ENCODE measurements around the gene FAM81B.

- no peak for TF ChIP-seq CTCF (IDR thresholded peaks at IDR 0.05; ENCODE audit: extremely low read depth in 1 of 2, insufficient read depth in 1 of 2, low read depth in 1 of 2, low read length in 2 of 2)
- no peak for TF ChIP-seq POLR2AphosphoS5 (IDR thresholded peaks at IDR 0.05; ENCODE audit: insufficient read depth, low read depth, low read length)
- TF ChIP-seq EZH2 (IDR thresholded peaks at IDR 0.05; ENCODE audit: borderline replicate concordance, low read depth, low read length, severe bottlenecking), result no peak
- no peak for TF ChIP-seq FOS (IDR thresholded peaks at IDR 0.05; ENCODE audit: borderline replicate concordance, insufficient read depth, low read length)
- TF ChIP-seq GATA2 (IDR thresholded peaks at IDR 0.05; ENCODE audit: insufficient read depth, insufficient read length, low read depth, low read length), result no peak
- no peak for TF ChIP-seq POLR2A (IDR thresholded peaks at IDR 0.05; ENCODE audit: low read depth, low read length)
- TF ChIP-seq MAX (IDR thresholded peaks at IDR 0.05; ENCODE audit: insufficient read depth, insufficient read length), result no peak
- TF ChIP-seq JUN (IDR thresholded peaks at IDR 0.05; ENCODE audit: borderline replicate concordance, insufficient read depth, insufficient read length, low read depth), result no peak
Measured at GRCh38 chr5:95382801-95383200, 8.4 kb upstream of the FAM81B start.

Data from endothelial cell of umbilical vein (primary cell).